Mesenchymal stem cell (in vitro differentiated cells and primary cell): ENCODE measurements around the gene GALK2.

Experiments
- DNase-seq: peaks from one replicate; pipeline ENCODE4 v3.0.0-alpha.2; 2013
- H2AFZ ChIP-seq: one replicate; pipeline ENCODE4 v1.6.1; 2013; ENCODE audit warnings: low read depth, mild to moderate bottlenecking, control low read depth, inconsistent platforms, low read length, moderate library complexity
- H2AK5ac ChIP-seq: 2 replicates; pipeline ENCODE4 v1.6.1; 2013; ENCODE audit warnings: low read length, moderate library complexity, mild to moderate bottlenecking, inconsistent platforms; ENCODE audit not compliant: severe bottlenecking
- H2BK120ac ChIP-seq: one replicate; pipeline ENCODE4 v1.6.1; 2013; ENCODE audit warnings: low read depth, mild to moderate bottlenecking, inconsistent platforms, low read length, moderate library complexity
- H2BK12ac ChIP-seq, 2 experiments: one replicate each; pipeline ENCODE4 v1.6.1; 2013; ENCODE audit warnings: inconsistent platforms in 2 of 2, low read length in 2 of 2, mild to moderate bottlenecking in 2 of 2, moderate library complexity in 2 of 2, control low read depth in 1 of 2
- H2BK15ac ChIP-seq: one replicate; pipeline ENCODE4 v1.6.1; 2013; ENCODE audit warnings: mild to moderate bottlenecking, low read depth, inconsistent platforms; ENCODE audit not compliant: poor library complexity, severe bottlenecking
- H2BK5ac ChIP-seq: 2 replicates; pipeline ENCODE4 v1.6.1; 2013; ENCODE audit warnings: low read depth, mild to moderate bottlenecking, low read length, control low read depth, inconsistent platforms; ENCODE audit not compliant: poor library complexity, severe bottlenecking
- H3K14ac ChIP-seq, 2 experiments: one replicate each; pipeline ENCODE4 v1.6.1; 2013; ENCODE audit warnings: inconsistent platforms in 2 of 2, low read length in 2 of 2, control low read depth in 1 of 2, mild to moderate bottlenecking in 1 of 2, moderate library complexity in 1 of 2
- H3K18ac ChIP-seq, 2 experiments: one replicate each; pipeline ENCODE4 v1.6.1; 2013; ENCODE audit warnings: inconsistent platforms in 2 of 2, low read length in 2 of 2, control low read depth in 1 of 2, low read depth in 1 of 2, mild to moderate bottlenecking in 1 of 2
- H3K23ac ChIP-seq, 2 experiments: one replicate each; pipeline ENCODE4 v1.6.1; 2013; ENCODE audit warnings: inconsistent platforms in 2 of 2, low read length in 2 of 2, mild to moderate bottlenecking in 2 of 2, moderate library complexity in 2 of 2, control low read depth in 1 of 2
- H3K27ac ChIP-seq: 2 replicates; pipeline ENCODE4 v1.5.1; 2013; ENCODE audit warnings: mild to moderate bottlenecking, moderate library complexity, low read length, control low read depth, inconsistent platforms; ENCODE audit not compliant: poor library complexity, severe bottlenecking
- H3K27me3 ChIP-seq, 2 experiments: 2 replicates each; pipeline versions ENCODE4 v1.6.1 to v1.7.0; 2013; ENCODE audit warnings: low read length in 2 of 2, mild to moderate bottlenecking in 2 of 2, moderate library complexity in 2 of 2, control low read depth in 1 of 2, inconsistent platforms in 1 of 2; ENCODE audit not compliant: control insufficient read depth in 1 of 2, insufficient read depth in 1 of 2
- H3K36me3 ChIP-seq, 2 experiments: 2 replicates each; pipeline versions ENCODE4 v1.6.1 to v1.7.0; 2013; ENCODE audit warnings: low read length in 2 of 2, control low read depth in 1 of 2, inconsistent platforms in 1 of 2, low read depth in 1 of 2, mild to moderate bottlenecking in 1 of 2; ENCODE audit not compliant: insufficient read depth in 2 of 2, control insufficient read depth in 1 of 2
- H3K4ac ChIP-seq, 2 experiments: one replicate each; pipeline ENCODE4 v1.6.1; 2013; ENCODE audit warnings: inconsistent platforms in 2 of 2, low read length in 2 of 2, mild to moderate bottlenecking in 2 of 2, moderate library complexity in 2 of 2, control low read depth in 1 of 2, low read depth in 1 of 2
- H3K4me1 ChIP-seq: 2 replicates; pipeline ENCODE4 v1.6.1; 2013; ENCODE audit warnings: low read depth, low read length, control low read depth; ENCODE audit not compliant: control insufficient read depth, insufficient read depth
- H3K4me2 ChIP-seq: 2 replicates; pipeline ENCODE4 v1.6.1; 2013; ENCODE audit warnings: low read length, mild to moderate bottlenecking, inconsistent platforms; ENCODE audit not compliant: poor library complexity, severe bottlenecking
- H3K4me3 ChIP-seq, 2 experiments: 2 replicates each; pipeline versions ENCODE4 v1.5.1 to v1.7.0; 2013; ENCODE audit warnings: low read length in 2 of 2, mild to moderate bottlenecking in 2 of 2, control low read depth in 1 of 2, low read depth in 1 of 2; ENCODE audit not compliant: insufficient read depth in 1 of 2
- H3K79me1 ChIP-seq: replicated peaks from 2 replicates; pipeline ENCODE4 v1.6.1; 2013; ENCODE audit warnings: mild to moderate bottlenecking, control low read depth, low read length, inconsistent platforms; ENCODE audit not compliant: poor library complexity, severe bottlenecking
- H3K9ac ChIP-seq: 2 replicates; pipeline ENCODE4 v1.7.0; 2013; ENCODE audit warnings: mild to moderate bottlenecking, low read length, moderate library complexity
- H3K9me3 ChIP-seq: 2 replicates; pipeline ENCODE4 v1.7.0; 2013; ENCODE audit warnings: mild to moderate bottlenecking, low read length; ENCODE audit not compliant: control insufficient read depth
- H4K8ac ChIP-seq: one replicate; pipeline ENCODE4 v1.6.1; 2013; ENCODE audit warnings: inconsistent platforms, mild to moderate bottlenecking, low read length, moderate library complexity
- H4K91ac ChIP-seq: one replicate; pipeline ENCODE4 v1.6.1; 2013; ENCODE audit warnings: mild to moderate bottlenecking, low read length, inconsistent platforms
- WGBS: methylation state at CpG from one replicate; pipeline ENCODE4 v1.1.7; 2013; ENCODE audit warnings: mixed read lengths; 5-methylcytosine and 5-hydroxymethylcytosine counted together

The GALK2 gene

GRCh38 chr15:49154799-49155109 lies 15.3 kb upstream of the GALK2 start:
- H3K9ac ChIP-seq, result peak overlapping the region; percentile 97
- peak overlapping the region in 1 of 2 experiments; percentile 84 for H3K18ac ChIP-seq
- WGBS, result 3% methylated on average over 7 of the region's 7 CpGs
- no peaks in the 10 kb centered on the region for H3K4me1 ChIP-seq
- H4K8ac ChIP-seq, result no peak overlapping the region
- H2BK15ac ChIP-seq, result no peak overlapping the region
- no peaks in the 10 kb centered on the region for H3K9me3 ChIP-seq
- H3K4me2 ChIP-seq, result peak overlapping the region; percentile 67
- no peak overlapping the region for H3K27ac ChIP-seq
- H2AK5ac ChIP-seq, result no peak overlapping the region
- H3K36me3 ChIP-seq, result no peaks in the 10 kb centered on the region
- peak overlapping the region in 1 of 2 experiments; percentile 68 for H3K14ac ChIP-seq
- peak overlapping the region; percentile 57 to 99 for H3K4ac ChIP-seq
- no peak overlapping the region for H4K91ac ChIP-seq
- no peak overlapping the region for H2AFZ ChIP-seq
- DNase-seq, result no peak
- no peaks in the 10 kb centered on the region for H3K27me3 ChIP-seq
- H3K4me3 ChIP-seq, result peak overlapping the region; percentile 83 to 86
- H2BK12ac ChIP-seq, result no peak overlapping the region
- no peak overlapping the region for H2BK120ac ChIP-seq
- H3K79me1 ChIP-seq, result peaks cover 5% of the 10 kb centered on the region
- no peak overlapping the region for H2BK5ac ChIP-seq
- H3K23ac ChIP-seq, result no peak overlapping the region

- Histone ChIP-seq H2BK5ac (peak within 1 kb of the TSS; percentile 49), H2BK120ac (peak within 1 kb of the TSS; percentile 71), H3K4me2 (peak within 1 kb of the TSS; percentile 90), H2AK5ac (peak within 1 kb of the TSS; percentile 58), H3K36me3 (no peaks in the 10 kb centered on the region), H3K14ac (peak within 1 kb of the TSS; percentile 39 to 68), H2BK15ac (peak within 1 kb of the TSS; percentile 93), H3K27ac (peak within 1 kb of the TSS; percentile 50), H3K9me3 (no peaks in the 10 kb centered on the region), H3K9ac (peak within 1 kb of the TSS; percentile 97), H3K4me1 (no peaks in the 10 kb centered on the region), H3K23ac (peak within 1 kb of the TSS; percentile 51 to 81), H3K4ac (peak within 1 kb of the TSS; percentile 57 to 99), H3K79me1 (peaks cover 5% of the 10 kb centered on the region), H2AFZ (peak within 1 kb of the TSS; percentile 93), H4K8ac (peak within 1 kb of the TSS; percentile 92), H3K4me3 (peak within 1 kb of the TSS; percentile 83 to 86), H4K91ac (peak within 1 kb of the TSS; percentile 64), H2BK12ac (no peak within 1 kb of the TSS), H3K18ac (peak within 1 kb of the TSS; percentile 84 to 89), H3K27me3 (no peaks in the 10 kb centered on the region)
- under 1% methylated on average over 36 of the region's 46 CpGs for WGBS
- DNase-seq, result peak; percentile 100
Measured at GRCh38 chr15:49155110-49155833, 14.8 kb upstream of the GALK2 start, which contains the start of gene COPS2. COPS2 (minus strand) TSS chr15:49155599; CDS start chr15:49155578, 21 bp downstream.

- no peak overlapping the region for H2BK5ac ChIP-seq
- H3K4me1 ChIP-seq, result no peaks in the 10 kb centered on the region
- H3K9me3 ChIP-seq, result no peaks in the 10 kb centered on the region
- peak; percentile 64 for DNase-seq
- no peak overlapping the region for H2BK15ac ChIP-seq
- WGBS, result 1% methylated on average over 20 of the region's 26 CpGs
- H3K27ac ChIP-seq, result peak overlapping the region; percentile 40
- H3K27me3 ChIP-seq, result no peaks in the 10 kb centered on the region
- H2AK5ac ChIP-seq, result no peak overlapping the region
- H2BK120ac ChIP-seq, result no peak overlapping the region
- no peaks in the 10 kb centered on the region for H3K36me3 ChIP-seq
- peaks cover 6% of the 10 kb centered on the region for H3K79me1 ChIP-seq
- H3K18ac ChIP-seq, result peak overlapping the region in 1 of 2 experiments; percentile 80
- H4K8ac ChIP-seq, result no peak overlapping the region
- H2BK12ac ChIP-seq, result no peak overlapping the region
- H3K9ac ChIP-seq, result peak overlapping the region; percentile 97
- peak overlapping the region; percentile 93 for H2AFZ ChIP-seq
- H3K4ac ChIP-seq, result peak overlapping the region in 1 of 2 experiments; percentile 57
- no peak overlapping the region for H4K91ac ChIP-seq
- peak overlapping the region; percentile 90 for H3K4me2 ChIP-seq
- peak overlapping the region; percentile 83 to 86 for H3K4me3 ChIP-seq
- no peak overlapping the region for H3K23ac ChIP-seq
- no peak overlapping the region for H3K14ac ChIP-seq
Measured at GRCh38 chr15:49155834-49156627, 14.0 kb upstream of the GALK2 start.

GRCh38 chr15:49163678-49164077 lies 6.4 kb upstream of the GALK2 start:
- H3K4ac ChIP-seq, result no peak overlapping the region

More at GRCh38 chr15:49163678-49164077, 6.4 kb upstream of the GALK2 start:
- H2AK5ac ChIP-seq, result no peak overlapping the region
- H3K36me3 ChIP-seq, result peaks cover 0 to 12% of the 10 kb centered on the region in 2 experiments
- H2BK15ac ChIP-seq, result no peak overlapping the region
- no peaks in the 10 kb centered on the region for H3K27me3 ChIP-seq
- no peak overlapping the region for H3K23ac ChIP-seq
- no peak for DNase-seq
- no peak overlapping the region for H3K14ac ChIP-seq
- H3K79me1 ChIP-seq, result peaks cover 14% of the 10 kb centered on the region
- no peak overlapping the region for H2BK120ac ChIP-seq
- 92% methylated on average over 1 of the region's 1 CpG for WGBS
- H4K91ac ChIP-seq, result no peak overlapping the region
- H3K18ac ChIP-seq, result no peak overlapping the region
- no peaks in the 10 kb centered on the region for H3K9me3 ChIP-seq
- no peak overlapping the region for H4K8ac ChIP-seq
- H3K4me1 ChIP-seq, result no peaks in the 10 kb centered on the region
- no peak overlapping the region for H3K4me3 ChIP-seq
- H2BK12ac ChIP-seq, result no peak overlapping the region
- H2AFZ ChIP-seq, result no peak overlapping the region
- H2BK5ac ChIP-seq, result no peak overlapping the region
- H3K9ac ChIP-seq, result no peak overlapping the region
- no peak overlapping the region for H3K27ac ChIP-seq
- H3K4me2 ChIP-seq, result no peak overlapping the region
